HCT116 (cell line): ENCODE results near the gene GABBR1. TPM values are rescaled to one million over a fixed set of nuclear protein-coding genes. Genes with fewer than 3 reads are reported as not detected.

Experiments
- ATAC-seq: fragments of 200-7000 bp; cut with Tn5 transposase; 2 replicates; pipeline ENCODE4 v1.9.1; 2020; ENCODE audit warnings: mild to moderate bottlenecking, moderate library complexity
- BruUV-seq: library from RNA; stranded (reverse); fragments of 400-500 nt; replicated peaks from 2 replicates; lab custom pipeline; 2021; lab: Mats Ljungman, UMichigan
- CTCF ChIA-PET: fragments of 300-600 bp; sonication (Branson Sonifier 250); formaldehyde crosslinking; loops from one replicate; lab custom pipeline; 2021; ENCODE audit warnings: antibody characterized with exemption; lab: Charles Lee
- POLR2A ChIA-PET: fragments of 300-600, 350-600 bp; sonication (Branson Sonifier 250); formaldehyde crosslinking; loops from one replicate; lab custom pipeline; 2021; ENCODE audit warnings: antibody characterized with exemption; lab: Charles Lee
- RAD21 ChIA-PET, 2 experiments: fragments of 300-600 bp; sonication (Branson Sonifier 250); formaldehyde crosslinking; loops; one replicate each; lab custom pipeline; 2023; ENCODE audit warnings: low total read pairs in 2 of 2; ENCODE audit not compliant: uncharacterized antibody in 2 of 2, unreplicated experiment in 2 of 2, low non-redundant PET in 1 of 2; lab: Charles Lee
- DNase-seq: peaks from one replicate; pipeline ENCODE4 v3.0.0-alpha.2; 2010; ENCODE audit warnings: low read depth, low spot score
- H2AFZ ChIP-seq: fragments of 200-600 bp; shearing (Covaris generic), sonication (generic); 2 replicates; pipeline ENCODE4 v1.6.1; 2017; ENCODE audit warnings: low read depth, mixed run types, mixed read lengths, antibody characterized with exemption, low read length; ENCODE audit not compliant: poor library complexity, severe bottlenecking
- H3K27ac ChIP-seq: 2 replicates; pipeline ENCODE4 v1.5.1; 2012; ENCODE audit warnings: low read depth, low read length
- H3K27me3 ChIP-seq: fragments of 200-600 bp; sonication (generic); 2 replicates; pipeline ENCODE4 v1.6.1; 2016; ENCODE audit warnings: mixed run types, low read length, mixed read lengths; ENCODE audit not compliant: insufficient read depth
- H3K36me3 ChIP-seq, 2 experiments: fragments of 200-500 bp in 1 of 2; fragments of 200-600 bp in 1 of 2; sonication (Bioruptor generic) in 1 of 2; sonication (generic) in 1 of 2; 2 replicates each; pipeline versions ENCODE4 v1.5.1 to v1.6.1; 2014 to 2016; ENCODE audit warnings: low read length in 2 of 2, inconsistent platforms in 1 of 2, mixed read lengths in 1 of 2, mixed run types in 1 of 2; ENCODE audit not compliant: insufficient read depth in 2 of 2, control insufficient read depth in 1 of 2
- H3K4me1 ChIP-seq, 2 experiments: fragments of 200-600 bp in 1 of 2; sonication (generic) in 1 of 2; 2 replicates each; pipeline versions ENCODE4 v1.5.1 to v1.6.1; 2012 to 2017; ENCODE audit warnings: low read length in 2 of 2, inconsistent platforms in 1 of 2, mild to moderate bottlenecking in 1 of 2, mixed read lengths in 1 of 2, mixed run types in 1 of 2, moderate library complexity in 1 of 2; ENCODE audit not compliant: insufficient read depth in 2 of 2, control insufficient read depth in 1 of 2
- H3K4me2 ChIP-seq: fragments of 200-600 bp; sonication (generic); 2 replicates; pipeline ENCODE4 v1.6.1; 2017; ENCODE audit warnings: mixed run types, low read length, mixed read lengths
- H3K4me3 ChIP-seq, 2 experiments: fragments of 200-600 bp in 1 of 2; sonication (generic) in 1 of 2; replicated peaks in 1 of 2; 2 replicates each; pipeline ENCODE4 v1.5.1; 2011 to 2016; ENCODE audit warnings: low read length in 2 of 2, control low read depth in 1 of 2, low read depth in 1 of 2, mild to moderate bottlenecking in 1 of 2, mixed read lengths in 1 of 2, mixed run types in 1 of 2
- H3K79me2 ChIP-seq: fragments of 200-600 bp; sonication (generic); 2 replicates; pipeline ENCODE4 v1.6.1; 2017; ENCODE audit warnings: mild to moderate bottlenecking, mixed run types, low read length, moderate library complexity, mixed read lengths; ENCODE audit not compliant: insufficient read depth
- H3K9ac ChIP-seq: fragments of 200-600 bp; sonication (generic); 2 replicates; pipeline ENCODE4 v1.6.1; 2016; ENCODE audit warnings: low read length, mixed read lengths
- H3K9me2 ChIP-seq: fragments of 200-600 bp; sonication (generic), shearing (Covaris generic); 2 replicates; pipeline ENCODE4 v1.6.1; 2017; ENCODE audit warnings: mixed run types, mild to moderate bottlenecking, moderate library complexity; ENCODE audit not compliant: insufficient read depth
- H3K9me3 ChIP-seq, 2 experiments: fragments of 200-500 bp in 1 of 2; fragments of 200-600 bp in 1 of 2; sonication (Bioruptor generic) in 1 of 2; sonication (generic) in 1 of 2; 2 replicates each; pipeline ENCODE4 v1.6.1; 2014 to 2017; ENCODE audit warnings: low read length in 2 of 2, mixed read lengths in 2 of 2, inconsistent platforms in 1 of 2, low read depth in 1 of 2, mild to moderate bottlenecking in 1 of 2, mixed run types in 1 of 2, moderate library complexity in 1 of 2; ENCODE audit not compliant: control insufficient read depth in 1 of 2, insufficient read depth in 1 of 2
- H4K20me1 ChIP-seq: fragments of 200-600 bp; sonication (generic), shearing (Covaris generic); 2 replicates; pipeline ENCODE4 v1.6.1; 2017; ENCODE audit warnings: mixed run types, mild to moderate bottlenecking, moderate library complexity; ENCODE audit not compliant: insufficient read depth
- CBX3 ChIP-seq: IDR thresholded peaks from 2 replicates; pipeline ENCODE4 v1.6.1; 2012; ENCODE audit warnings: low read depth
- CEBPB ChIP-seq: IDR thresholded peaks from 2 replicates; pipeline ENCODE4 v1.6.1; 2012; ENCODE audit warnings: low read depth
- EZH2 ChIP-seq: fragments of 200-600 bp; sonication (generic); IDR thresholded peaks from 2 replicates; pipeline ENCODE4 v1.6.1; 2017; ENCODE audit warnings: antibody characterized with exemption, mixed run types
- JUND ChIP-seq: IDR thresholded peaks from 2 replicates; pipeline ENCODE4 v1.6.1; 2012
- MAX ChIP-seq: IDR thresholded peaks from 2 replicates; pipeline ENCODE4 v1.6.1; 2012
- RAD21 ChIP-seq: IDR thresholded peaks from 2 replicates; pipeline ENCODE4 v1.6.1; 2012; ENCODE audit warnings: low read depth, mild to moderate bottlenecking
- SRF ChIP-seq: IDR thresholded peaks from 2 replicates; pipeline ENCODE4 v1.6.1; 2012; ENCODE audit warnings: low read depth
- ZFX ChIP-seq: fragments of 450-650 bp; IDR thresholded peaks from 2 replicates; pipeline ENCODE4 v1.6.1; 2017
- intact Hi-C: fragments of 100-400 bp; cut with micrococcal nuclease; formaldehyde crosslinking; loops from 2 replicates; pipeline ENCODE4 v1.10.0; 2022
- total RNA-seq: library from RNA; stranded (reverse); gene quantifications from one replicate; pipeline ENCODE4 v1.2.1, GENCODE V29; 2021; ENCODE audit not compliant: unreplicated experiment

Gene GABBR1
- total RNA-seq, 1 experiment from 2014 or later = 43.4 TPM

- ChIA-PET CTCF (no interaction called here), POLR2A (no interaction called here), RAD21 (no interaction called here)
Measured at GRCh38 chr6:29656157-29656556, 23.2 kb upstream of the GABBR1 start.

GRCh38 chr6:29655658-29656057 is 22.7 kb upstream of the GABBR1 start:
- Histone ChIP-seq H2AFZ (no peak overlapping the region), H3K36me3 (no peaks in the 10 kb centered on the region), H3K4me1 (no peaks in the 10 kb centered on the region), H3K9me2 (no peaks in the 10 kb centered on the region), H3K4me2 (no peak overlapping the region), H3K79me2 (no peaks in the 10 kb centered on the region), H3K9me3 (no peaks in the 10 kb centered on the region), H3K27me3 (no peaks in the 10 kb centered on the region), H3K9ac (no peak overlapping the region), H3K27ac (no peak overlapping the region), H4K20me1 (no peaks in the 10 kb centered on the region), H3K4me3 (no peak overlapping the region)
- ChIA-PET RAD21 (no interaction called here), POLR2A (no interaction called here), CTCF (interaction anchor here (3.2 kb wide), 1 partner anchor 9 kb away, joined by 70 read pairs; no protein-coding TSS in a partner anchor)
- BruUV-seq = no TSS peak
- DNase-seq (no peak), ATAC-seq (no peak)
- TF ChIP-seq RAD21 = no peak
- TF ChIP-seq SRF = no peak
- TF ChIP-seq CBX3 = no peak
- TF ChIP-seq ZFX = no peak
- no peak for TF ChIP-seq CEBPB
- intact Hi-C loops = no loop called here

More at GRCh38 chr6:29656157-29656556, 23.2 kb upstream of the GABBR1 start:
- intact Hi-C loops = no loop called here
- no peak for TF ChIP-seq EZH2
- TF ChIP-seq MAX = no peak
- no peak for TF ChIP-seq JUND
- no peaks in the 10 kb centered on the region for H3K36me3 ChIP-seq
- no peak overlapping the region for H3K4me3 ChIP-seq
- DNase-seq (no peak), ATAC-seq (no peak)
- H3K9ac ChIP-seq = no peak overlapping the region
- H3K4me2 ChIP-seq = no peak overlapping the region
- no peaks in the 10 kb centered on the region for H4K20me1 ChIP-seq
- no peak overlapping the region for H3K27ac ChIP-seq
- H3K9me3 ChIP-seq = no peaks in the 10 kb centered on the region
- H3K79me2 ChIP-seq = no peaks in the 10 kb centered on the region
- no peak overlapping the region for H2AFZ ChIP-seq
- H3K4me1 ChIP-seq = no peaks in the 10 kb centered on the region
- no peaks in the 10 kb centered on the region for H3K27me3 ChIP-seq
- no TSS peak for BruUV-seq
- H3K9me2 ChIP-seq = no peaks in the 10 kb centered on the region
